Measurements from ENCODE around the gene BEST1. TPM values are rescaled to one million over a fixed set of nuclear protein-coding genes. Genes with fewer than 3 reads are reported as not detected.

Gene BEST1
- polyA plus RNA-seq, 3 donors = 2.7 to 4.3 (median 3.5) TPM

DNA sequence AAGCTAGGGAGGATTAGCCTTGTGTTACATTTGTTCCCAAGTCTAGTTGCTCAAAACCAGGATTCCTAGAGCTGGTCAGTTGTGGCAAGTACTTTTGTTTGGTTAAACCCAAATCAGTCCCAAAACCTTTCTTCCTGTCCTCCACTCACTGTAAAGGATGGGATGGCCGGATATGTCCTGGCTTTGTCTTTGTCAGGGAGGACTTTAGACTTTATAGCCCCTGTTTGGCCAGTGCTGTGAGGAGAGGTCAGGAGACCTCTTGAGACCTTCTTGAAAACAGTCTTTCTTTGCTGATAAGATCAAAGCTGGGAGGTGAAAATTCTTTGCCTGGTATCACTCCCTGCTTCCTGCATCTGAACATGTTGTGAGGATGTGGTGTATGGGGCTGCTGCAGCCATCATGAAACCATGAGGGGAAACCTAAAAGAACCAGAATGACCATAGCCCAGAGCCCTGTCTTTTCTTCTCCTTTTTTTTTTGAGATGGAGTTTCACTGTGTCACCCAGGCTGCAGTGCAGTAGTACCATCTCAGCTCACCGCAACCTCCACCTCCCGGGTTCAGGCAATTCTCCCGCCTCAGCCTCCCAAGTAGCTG is 60.9 kb downstream of the BEST1 start:
- DNase-seq (ENCODE audit: low read depth in 3 of 3, low spot score in 2 of 3) = no peak

DNA sequence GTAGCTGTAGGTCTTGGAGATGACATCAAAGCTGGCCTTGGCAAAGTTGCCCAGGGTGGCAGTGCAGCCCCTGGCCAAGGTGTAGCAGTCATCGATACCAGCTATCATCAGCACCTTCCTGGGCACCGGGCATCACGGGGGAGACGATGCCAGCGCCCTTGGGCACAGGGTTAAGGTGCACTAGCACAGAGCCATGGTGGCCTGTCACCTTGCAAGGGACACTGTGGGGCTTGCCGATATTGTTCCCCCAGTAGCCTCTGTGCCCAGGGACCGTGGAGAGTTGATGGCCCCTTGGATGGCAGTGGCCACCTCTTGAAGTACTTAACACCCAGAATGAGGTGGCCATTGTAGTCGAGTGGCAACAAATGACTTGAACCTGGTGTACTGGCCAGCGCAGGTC is 61.7 kb downstream of the BEST1 start:
- no peak for DNase-seq (ENCODE audit: low read depth in 3 of 3, low spot score in 2 of 3)

DNA sequence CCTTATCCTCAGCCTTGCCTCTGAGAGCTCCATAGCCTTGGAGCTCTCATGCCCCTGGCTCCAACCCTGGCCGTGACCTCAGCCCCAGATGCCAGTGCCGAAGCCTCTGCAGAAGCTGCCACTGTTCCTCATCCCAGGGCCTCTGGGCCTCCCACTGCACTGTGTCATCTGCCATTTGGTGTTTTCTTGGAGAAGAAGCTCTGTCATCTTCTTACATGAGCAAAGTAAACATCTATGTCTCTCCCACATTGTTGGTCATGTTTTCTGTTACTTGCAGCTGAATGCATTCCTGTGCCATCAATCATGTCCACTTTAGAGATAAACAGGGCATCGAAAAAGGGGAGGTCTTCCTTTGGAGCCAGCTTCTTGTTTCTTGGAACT is 62.3 kb downstream of the BEST1 start:
- no peak for DNase-seq (ENCODE audit: low read depth in 3 of 3, low spot score in 2 of 3)

DNA sequence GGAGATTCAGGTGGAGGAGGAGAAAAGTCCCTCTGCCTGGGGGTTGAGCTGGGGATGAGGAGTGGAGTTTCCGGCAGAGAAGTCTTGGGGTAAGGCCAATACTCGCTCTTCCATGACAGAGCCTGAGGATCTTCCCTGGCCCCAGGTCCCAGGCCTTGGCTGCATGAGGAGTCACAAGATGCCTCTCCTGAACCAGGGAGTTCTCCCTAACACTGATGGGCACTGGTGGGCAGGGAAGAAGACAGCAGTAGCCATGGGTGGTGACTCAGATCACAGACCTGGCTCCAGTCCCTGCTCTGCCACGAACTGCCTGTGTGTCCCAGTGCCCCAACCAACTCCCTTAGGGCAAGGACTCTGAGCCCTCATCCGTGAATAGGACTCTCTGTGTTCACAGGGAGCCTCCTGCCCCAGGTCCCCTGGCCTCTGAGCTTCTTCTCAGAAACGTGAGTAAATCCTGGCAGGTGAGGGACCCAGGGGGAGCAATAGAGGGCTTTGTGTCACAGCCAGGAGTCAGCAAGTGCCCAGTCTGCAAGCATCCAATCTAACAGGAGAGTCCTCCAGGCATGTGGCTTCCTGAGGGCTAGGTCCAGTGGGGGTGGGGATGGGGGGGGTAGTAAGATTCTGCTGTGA is 62.8 kb downstream of the BEST1 start:
- no peak for DNase-seq (ENCODE audit: low read depth in 3 of 3, low spot score in 2 of 3)

Other genes with a start within 250 kb of the BEST1 start
- gene MYRF, start 197.7 kb upstream of the BEST1 start, polyA plus RNA-seq (ENCODE audit: insufficient read length in 3 of 3) = 10 to 100 TPM; 16.9 to 19.2 (median 18.0) TPM
- gene TMEM258, start 157.8 kb upstream of the BEST1 start, polyA plus RNA-seq (ENCODE audit: insufficient read length in 3 of 3) = 100 to 1,000 TPM; 157 to 206 (median 192) TPM
- 10 to 100 TPM; 40.7 to 46.9 (median 41.3) TPM for gene FEN1, start 157.4 kb upstream of the BEST1 start, polyA plus RNA-seq (ENCODE audit: insufficient read length in 3 of 3)
- 10 to 100 TPM; 37.9 to 45.4 (median 40.4) TPM for gene FADS1, start 133.3 kb upstream of the BEST1 start, polyA plus RNA-seq (ENCODE audit: insufficient read length in 3 of 3)
- 100 to 1,000 TPM in 1 of 3 donors, 10 to 100 TPM in 2; 81.6 to 105 (median 98.8) TPM for gene FADS2, start 122.1 kb upstream of the BEST1 start, polyA plus RNA-seq (ENCODE audit: insufficient read length in 3 of 3)
- 10 to 100 TPM; 12.0 to 17.9 (median 15.4) TPM for gene FADS3, start 58.8 kb upstream of the BEST1 start, polyA plus RNA-seq (ENCODE audit: insufficient read length in 3 of 3)
- gene RAB3IL1, start 32.8 kb upstream of the BEST1 start, polyA plus RNA-seq (ENCODE audit: insufficient read length in 3 of 3) = 10 to 100 TPM; 15.5 to 19.8 (median 18.5) TPM
- gene FTH1, start 17.3 kb downstream of the BEST1 start, polyA plus RNA-seq (ENCODE audit: insufficient read length in 3 of 3) = 1,000 to 10,000 TPM; 2,134 to 2,368 (median 2,143) TPM
- 10 to 100 TPM; 29.3 to 36.8 (median 29.8) TPM for gene INCENP, start 173.7 kb downstream of the BEST1 start, polyA plus RNA-seq (ENCODE audit: insufficient read length in 3 of 3)
- gene SCGB1D1, start 239.9 kb downstream of the BEST1 start, polyA plus RNA-seq (ENCODE audit: insufficient read length in 3 of 3) = not detected

Data from right renal cortex interstitium (tissue), 3 donors.